22Rv1 (cell line): ENCODE measurements around the gene TP53I11.

Experiments used
- CTCF ChIP-seq: fragments of 450-650 bp; IDR thresholded peaks from 2 replicates; pipeline ENCODE4 v1.5.1; 2017; ENCODE audit warnings: mild to moderate bottlenecking
- ZFX ChIP-seq: fragments of 450-650 bp; IDR thresholded peaks from 2 replicates; pipeline ENCODE4 v1.6.1; 2017; ENCODE audit warnings: antibody characterized with exemption, borderline replicate concordance

GRCh38 chr11:44952082-44952481 is 1.4 kb upstream of the TP53I11 start:
- TF ChIP-seq CTCF = no peak
- TF ChIP-seq ZFX = no peak
